ENCODE results near the gene HOXA7.

Gene HOXA7

DNA sequence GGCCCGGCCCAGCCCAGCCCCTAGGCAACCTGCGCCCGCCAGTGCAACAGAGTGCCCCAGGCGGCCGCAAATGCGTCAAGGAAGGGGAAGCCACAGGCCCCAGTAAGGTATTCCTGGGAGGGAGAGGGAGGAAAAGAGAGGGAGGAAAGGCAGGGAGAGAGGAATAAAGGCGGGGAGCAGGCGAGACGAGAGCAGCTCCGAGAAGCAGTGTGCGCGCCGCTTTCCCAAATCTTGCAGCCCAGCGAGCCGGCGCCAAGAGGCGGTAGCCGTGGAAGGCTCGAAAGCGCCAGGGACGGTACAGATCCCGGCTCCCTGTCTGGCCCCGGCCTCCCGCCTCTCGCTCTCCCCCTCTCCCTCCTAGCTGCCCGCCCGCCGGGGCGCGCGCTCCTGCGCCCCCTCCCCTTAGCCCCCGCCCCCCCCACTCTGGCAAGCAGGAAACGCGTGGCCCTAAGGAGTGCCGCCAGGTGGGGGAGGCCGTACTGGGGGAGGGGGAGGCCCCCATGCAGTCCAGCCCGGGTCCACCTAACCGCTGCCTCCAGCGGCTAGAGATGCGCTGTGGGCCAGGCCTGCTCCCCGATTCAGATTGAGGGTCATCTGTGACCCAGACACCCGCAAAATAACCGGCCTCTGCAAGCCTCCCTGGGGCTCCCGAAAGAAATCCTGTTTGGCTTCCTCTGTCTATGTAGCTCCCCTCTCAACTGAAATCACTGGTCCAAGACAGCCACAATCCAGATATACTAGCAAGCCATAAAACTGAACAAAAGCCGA lies 13.4 kb upstream of the HOXA7 start:
- peak; percentile 97 for DNase-seq

- no peak for DNase-seq
Measured at GRCh38 chr7:27168265-27168947, 11.9 kb upstream of the HOXA7 start.

DNA sequence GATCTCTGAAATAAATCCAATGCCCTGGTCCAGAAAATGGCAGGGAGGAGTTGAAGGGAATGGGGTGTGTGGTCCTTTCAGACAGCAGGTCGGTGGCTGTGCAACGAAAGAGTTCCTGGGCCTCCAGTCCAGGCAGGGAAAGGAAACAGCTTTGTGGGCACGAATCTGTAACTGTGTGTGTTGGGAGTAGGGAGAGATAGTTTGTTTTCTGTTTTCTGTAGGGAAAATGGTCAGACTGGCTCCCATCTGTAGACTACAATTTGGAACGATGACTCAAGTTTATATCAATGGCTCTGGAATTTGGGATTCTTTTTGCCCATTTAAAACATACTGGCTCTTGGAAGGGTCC lies 11.4 kb upstream of the HOXA7 start:
- no peak for DNase-seq

- no peak for DNase-seq
Measured at GRCh38 chr7:27166531-27167505, 10.3 kb upstream of the HOXA7 start.

DNA sequence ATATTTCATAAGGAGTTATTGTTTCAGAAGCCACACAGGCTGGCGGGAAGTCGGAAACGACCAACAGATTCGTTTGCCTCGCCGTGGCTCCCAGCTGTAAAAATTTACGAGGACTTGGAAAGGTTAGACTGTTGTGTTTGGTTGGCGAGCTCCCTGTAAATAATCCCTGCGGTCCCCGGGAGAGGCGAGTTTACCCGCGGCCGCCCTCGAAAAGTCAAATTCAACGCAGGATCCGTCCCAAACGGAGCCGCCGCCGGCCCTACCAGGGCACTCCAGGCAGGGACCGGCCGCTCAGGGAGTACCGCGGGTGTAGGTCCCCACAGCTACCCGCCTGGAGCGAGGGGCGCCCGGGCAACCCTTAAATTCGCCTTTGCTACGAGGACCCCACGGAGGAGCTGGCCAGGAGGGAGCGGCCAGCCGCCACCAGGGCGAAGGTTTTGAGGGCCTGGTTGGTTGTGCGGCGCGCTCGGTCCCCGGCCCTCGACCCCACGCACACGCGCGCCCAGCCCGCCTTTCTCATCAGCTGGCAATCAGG lies 9.6 kb upstream of the HOXA7 start:
- no peak for DNase-seq

GRCh38 chr7:27165089-27165995 lies 8.9 kb upstream of the HOXA7 start, which contains the start of gene HOXA9:
HOXA9 (minus strand) TSS chr7:27165537; CDS start chr7:27165457, 80 bp downstream.
- DNase-seq, result no peak

GRCh38 chr7:27164367-27165088 lies 8.1 kb upstream of the HOXA7 start:
- DNase-seq, result no peak

GRCh38 chr7:27164045-27164366 lies 7.5 kb upstream of the HOXA7 start:
- DNase-seq, result no peak

- DNase-seq, result no peak
Measured at GRCh38 chr7:27163288-27164044, 7.0 kb upstream of the HOXA7 start.

- DNase-seq, result no peak
Measured at GRCh38 chr7:27162561-27163287, 6.2 kb upstream of the HOXA7 start.

DNA sequence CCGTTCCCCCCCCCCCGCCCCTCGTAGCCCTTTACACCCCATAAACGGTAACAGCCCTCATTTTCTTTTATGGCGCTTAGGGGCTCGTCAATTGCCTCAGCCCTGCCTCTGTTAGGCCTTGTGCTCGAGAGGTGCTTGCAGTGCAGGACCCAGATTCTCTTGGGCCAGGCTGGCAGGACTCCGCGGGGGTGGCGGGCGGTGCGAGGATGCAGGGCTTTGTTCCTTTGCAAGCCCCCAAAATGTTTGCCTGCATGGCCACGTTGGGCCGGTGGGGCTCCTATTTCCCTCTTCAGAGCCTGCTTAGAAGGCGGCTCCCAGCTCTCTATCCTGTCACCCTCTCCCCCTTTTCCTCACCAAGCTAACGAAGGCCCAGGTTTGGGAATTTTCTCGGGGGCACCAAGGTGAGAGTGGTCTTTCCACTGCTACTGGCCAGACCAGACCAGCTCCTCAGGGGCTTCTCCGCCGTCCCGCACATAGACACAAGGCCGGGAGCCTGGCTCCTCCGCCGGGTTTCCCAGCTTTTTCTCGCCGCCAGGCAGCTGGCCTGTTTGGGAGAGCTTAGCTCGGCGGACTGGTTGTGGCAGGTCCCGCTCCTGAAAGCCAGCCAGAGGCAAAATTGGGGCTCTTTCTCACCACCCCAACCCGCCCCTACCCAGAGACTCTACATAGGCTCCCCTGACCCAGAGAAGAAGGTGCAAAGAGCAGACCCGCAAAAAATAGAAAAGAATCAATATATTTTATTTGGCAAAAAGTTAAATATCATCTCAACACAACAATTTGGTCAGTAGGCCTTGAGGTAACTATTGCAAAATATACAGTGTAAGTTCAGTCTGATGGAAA lies 5.5 kb upstream of the HOXA7 start:
- no peak for DNase-seq

GRCh38 chr7:27161214-27161720 lies 4.8 kb upstream of the HOXA7 start:
- no peak for DNase-seq

DNA sequence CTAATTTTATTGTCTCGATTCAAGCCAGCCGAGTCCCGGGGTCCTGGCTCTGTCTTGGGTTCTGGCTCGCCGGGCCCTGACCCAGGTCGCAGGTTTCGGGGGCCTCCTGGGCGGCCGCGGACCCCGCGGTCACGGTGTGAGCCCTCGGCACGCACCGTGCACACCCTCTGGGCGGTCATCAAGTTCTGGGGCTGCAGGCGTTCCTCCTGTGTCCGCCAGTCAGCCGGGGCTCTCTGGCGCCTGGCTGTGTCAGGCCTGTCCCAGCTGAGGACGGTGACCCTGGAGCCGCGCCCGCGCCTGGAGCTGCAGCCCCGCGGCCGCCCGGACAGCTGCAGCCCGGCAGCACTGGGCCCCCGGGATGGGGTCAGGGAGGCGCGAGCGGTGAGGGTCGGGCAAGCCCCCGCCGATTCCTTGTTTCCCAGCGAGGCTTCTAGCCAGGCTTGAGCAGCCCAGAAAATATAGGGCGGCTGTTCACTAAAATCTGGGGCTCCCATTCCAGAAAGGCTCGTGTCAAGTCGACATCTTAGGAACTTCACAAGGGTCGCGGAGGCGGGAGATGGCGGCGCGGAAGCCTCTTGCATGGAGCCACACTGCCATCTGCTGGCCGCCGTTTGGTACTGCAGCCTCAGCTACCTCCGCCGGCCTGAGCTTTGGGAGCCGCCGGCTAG lies 4.2 kb upstream of the HOXA7 start:
- DNase-seq, result no peak

DNA sequence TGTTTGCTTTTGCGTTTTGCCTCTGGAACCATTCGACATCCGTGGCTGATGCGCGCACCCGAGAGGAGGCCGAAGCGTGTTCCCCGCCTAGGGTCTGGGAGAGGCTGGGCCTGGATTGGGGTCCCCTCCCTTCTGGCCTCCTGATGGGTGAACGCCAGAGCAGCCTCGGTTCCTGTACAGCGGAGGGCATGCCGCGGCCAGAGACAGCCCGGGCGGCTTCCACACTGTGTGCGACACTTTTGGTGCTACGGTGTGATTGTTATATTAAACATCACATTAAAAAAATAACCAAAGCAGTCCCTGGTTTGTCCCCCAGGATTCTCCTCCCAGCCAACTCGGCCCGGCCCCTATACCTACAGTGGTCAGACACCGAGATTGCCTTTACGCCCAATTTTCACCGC lies 3.7 kb upstream of the HOXA7 start:
- no peak for DNase-seq

GRCh38 chr7:27159266-27160144 lies 3.0 kb upstream of the HOXA7 start:
- DNase-seq, result no peak

- DNase-seq, result no peak
Measured at GRCh38 chr7:27158436-27159265, 2.2 kb upstream of the HOXA7 start.

Data from NCI-H1092 treated with DMSO at 0.1 percent for 48 hours (cell line).